Colon (tissue), 2 donors: ENCODE measurements around the gene MYMK.

Experiments used
- FAIRE-seq: peaks from 2 replicates; lab custom pipeline; 2012; peaks lifted over from hg19 to GRCh38; lab: Jason Lieb, UNC
- donor health status: control.
- donor health status: control.

Gene MYMK

DNA sequence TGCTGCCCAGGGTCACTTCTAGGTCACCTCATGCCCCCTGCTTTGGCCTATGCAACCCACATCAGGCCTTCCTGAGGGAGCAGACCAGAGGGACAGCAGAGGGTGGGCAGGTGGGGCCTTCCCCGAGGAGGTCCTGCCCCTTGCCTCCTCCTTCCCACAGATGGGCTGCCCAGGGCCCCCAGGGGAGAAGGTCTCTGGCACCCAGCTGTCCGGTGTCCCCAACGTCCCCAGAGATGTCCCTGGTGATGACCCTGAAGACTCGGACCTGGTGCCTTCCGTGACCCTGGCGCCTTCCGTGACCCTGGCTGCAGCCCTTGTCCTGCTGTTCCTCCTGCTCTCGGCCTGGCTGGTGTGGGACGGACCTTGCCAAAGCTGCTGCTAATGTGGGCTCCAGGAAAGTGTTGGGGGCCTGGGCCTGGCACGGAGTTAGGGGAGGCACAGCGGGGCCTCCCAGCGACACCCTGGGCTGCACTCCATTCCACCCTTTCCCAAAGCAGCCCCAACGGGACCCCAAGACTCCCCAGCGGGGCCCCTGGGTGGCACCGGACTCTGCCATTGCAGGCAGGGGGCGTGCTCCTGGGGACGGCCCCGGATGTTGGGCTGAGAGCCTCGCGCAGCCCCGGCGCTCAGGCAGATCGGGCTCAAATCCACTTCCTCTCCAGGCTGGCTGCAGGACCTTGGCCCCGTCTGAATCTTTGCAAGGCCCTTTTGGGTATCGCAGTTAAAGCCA, 39.1 kb downstream of the MYMK start:
- no peak for FAIRE-seq

- FAIRE-seq, result no peak
These were observed 39.9 kb downstream of the MYMK start for GRCh38 chr9:133484671-133485437.

- FAIRE-seq, result no peak
These were observed 41.1 kb downstream of the MYMK start for GRCh38 chr9:133483611-133484010.

GRCh38 chr9:133478851-133479711, 45.7 kb downstream of the MYMK start, which contains the start of gene SLC2A6:
Gene SLC2A6 (minus strand): TSS chr9:133479099. CDS start chr9:133479059, 40 bp downstream.
- no peak for FAIRE-seq

DNA sequence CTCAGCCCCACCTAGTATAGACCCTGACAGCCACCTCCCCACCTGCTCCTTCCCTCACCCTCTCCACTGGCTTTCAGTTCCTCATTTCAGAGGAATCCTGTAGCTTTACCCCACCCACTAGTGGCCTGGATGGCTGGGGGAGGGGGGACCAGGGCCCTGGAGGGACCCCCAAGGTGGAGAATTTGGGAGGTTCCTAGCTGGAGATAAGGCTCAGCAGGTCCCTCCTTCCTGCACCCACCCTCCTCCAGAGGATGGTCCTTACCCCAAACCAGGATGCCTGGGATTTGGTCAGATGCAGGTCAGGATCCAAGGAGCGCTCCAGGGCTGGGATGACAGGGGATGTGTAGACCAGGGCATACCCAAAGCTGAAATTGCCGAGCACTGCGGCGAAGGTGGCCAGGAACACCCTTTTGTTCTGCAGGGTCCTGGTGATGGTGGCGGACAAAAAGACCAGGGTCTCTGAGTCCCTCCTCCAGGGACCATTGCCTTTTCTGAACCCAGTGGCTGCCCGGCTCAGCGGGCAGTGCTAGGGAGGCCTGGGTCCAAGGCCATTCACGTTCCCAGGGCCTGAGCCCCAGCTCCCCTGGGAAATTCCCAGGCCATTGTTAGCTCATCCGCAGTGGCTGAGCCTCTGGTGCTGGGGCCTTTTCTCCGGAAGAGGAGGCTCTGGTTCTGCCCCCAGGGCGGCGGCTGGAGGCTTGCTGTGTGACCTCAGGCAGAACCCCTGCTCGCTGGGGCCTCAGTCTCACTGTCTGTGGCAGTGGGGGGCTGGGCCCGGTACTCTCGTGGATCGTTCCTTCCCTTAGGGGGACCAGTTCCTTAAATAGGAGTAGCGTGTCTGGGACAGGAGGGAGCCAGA, 46.5 kb downstream of the MYMK start:
- FAIRE-seq, result no peak

DNA sequence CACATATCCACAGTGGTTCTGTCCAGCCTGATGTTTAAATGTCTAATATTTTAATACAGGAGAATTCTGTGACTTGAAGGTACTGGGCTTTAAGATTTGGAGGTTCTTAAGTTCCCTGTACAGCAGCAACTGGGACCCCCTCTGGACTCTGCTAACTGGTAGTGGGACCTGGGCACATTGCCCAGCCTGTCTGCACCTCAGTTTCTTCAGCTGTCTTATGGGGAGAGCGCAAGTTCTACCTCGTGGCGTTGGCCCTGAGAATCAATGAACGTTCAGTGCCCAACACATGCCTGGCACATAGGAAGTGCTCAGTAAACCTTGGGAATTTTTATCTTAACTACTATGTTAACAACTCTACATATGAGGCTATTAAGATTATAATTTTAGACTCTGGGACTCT, 47.3 kb downstream of the MYMK start:
- FAIRE-seq, result no peak

DNA sequence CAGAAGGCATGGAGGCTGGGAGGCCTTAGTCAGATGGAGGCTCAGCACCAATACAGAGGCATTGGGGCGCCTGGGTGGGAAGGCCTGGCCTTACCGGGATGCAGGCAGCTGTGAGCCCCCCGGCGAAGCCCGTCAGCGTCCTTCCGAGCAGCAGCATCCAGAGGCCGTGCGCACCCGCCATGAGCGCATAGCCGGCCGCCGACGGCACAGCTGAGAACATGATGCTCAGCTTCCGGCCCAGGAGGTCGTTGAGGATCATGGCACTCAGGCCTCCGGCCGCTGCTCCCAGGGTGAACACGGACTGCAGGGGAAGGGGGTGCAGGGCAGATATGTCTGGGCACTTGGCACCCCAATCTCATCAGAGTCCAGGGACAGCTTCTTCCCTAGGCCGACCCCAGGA, 47.8 kb downstream of the MYMK start:
- no peak for FAIRE-seq

DNA sequence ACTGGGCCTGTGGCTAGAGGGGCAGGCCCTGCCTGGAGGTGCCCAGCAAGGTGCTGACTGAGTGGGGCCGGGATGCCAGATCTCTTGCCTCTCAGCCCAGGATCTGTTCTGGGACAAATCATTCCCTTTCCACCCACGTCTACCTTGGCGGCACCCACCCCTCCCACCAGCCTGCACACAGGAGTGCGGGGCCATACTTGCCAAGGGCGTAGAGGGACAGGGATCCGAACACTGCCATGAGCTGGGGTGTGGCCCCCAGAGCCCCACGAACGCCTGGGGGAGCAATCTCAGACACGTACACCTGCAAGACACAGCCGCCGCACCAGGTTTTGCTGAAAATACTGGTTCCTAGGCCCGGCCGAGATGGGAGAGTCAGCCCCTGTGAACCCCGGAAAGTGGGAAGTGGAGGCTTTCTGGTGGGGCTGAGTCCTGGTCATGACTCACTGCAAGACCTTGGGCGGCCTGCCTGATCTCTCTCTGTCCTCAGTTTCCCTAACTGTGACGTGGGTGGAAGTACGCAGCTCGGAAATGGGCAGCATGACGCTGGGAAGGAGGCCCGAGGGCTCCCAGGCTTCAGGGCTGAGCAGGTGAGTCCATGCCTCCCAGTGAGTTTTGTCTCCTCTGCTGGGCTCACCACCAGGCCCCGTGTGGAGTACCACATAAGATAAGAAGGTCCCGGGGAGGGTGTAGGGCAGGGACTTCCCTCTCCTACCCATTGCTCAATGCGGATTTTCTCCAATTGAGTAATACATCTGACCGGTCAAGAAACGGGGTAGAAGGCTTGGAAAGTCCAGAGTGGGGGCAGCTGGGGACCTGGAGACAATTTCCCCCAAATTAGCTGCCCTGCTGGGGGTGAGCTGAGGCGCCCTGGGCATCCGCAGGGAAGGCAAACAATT, 48.5 kb downstream of the MYMK start:
- FAIRE-seq, result no peak

DNA sequence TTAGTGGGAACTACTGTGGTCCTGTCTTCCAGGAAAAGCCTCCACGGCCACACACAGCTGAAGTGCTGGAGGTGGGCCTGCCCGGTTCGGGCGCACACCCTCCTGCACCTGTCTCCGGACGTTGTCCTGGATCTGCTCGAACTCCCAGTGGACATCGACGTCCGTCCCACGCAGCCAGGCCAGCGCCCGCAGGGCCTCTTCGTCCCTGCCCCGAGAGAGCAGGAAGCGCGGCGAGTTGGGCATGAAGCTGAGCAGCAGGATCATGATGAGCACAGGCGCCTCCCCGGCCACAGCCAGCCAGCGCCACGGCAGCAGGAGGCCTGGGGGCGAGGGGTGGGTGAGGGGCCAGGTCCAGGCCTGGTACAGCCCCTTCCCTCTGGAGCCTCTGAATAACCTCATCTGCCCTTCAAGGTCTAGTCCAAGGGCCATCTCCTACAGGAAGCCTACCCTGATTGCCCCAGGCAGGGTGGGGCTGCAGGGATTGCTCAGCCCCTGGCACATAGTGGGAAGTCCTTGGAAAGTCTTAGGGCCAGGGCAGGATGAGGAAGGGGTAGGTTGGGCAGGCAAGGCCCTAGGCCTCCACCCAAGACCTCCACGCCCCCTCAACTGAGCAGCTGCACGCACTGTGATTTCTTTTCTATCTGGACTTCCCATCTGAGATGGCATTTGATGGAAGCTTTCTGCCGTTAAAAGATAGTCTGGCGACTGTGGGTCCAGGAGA, 49.3 kb downstream of the MYMK start:
- no peak for FAIRE-seq

- no peak for FAIRE-seq
These were observed 49.9 kb downstream of the MYMK start for GRCh38 chr9:133474853-133475252.

DNA sequence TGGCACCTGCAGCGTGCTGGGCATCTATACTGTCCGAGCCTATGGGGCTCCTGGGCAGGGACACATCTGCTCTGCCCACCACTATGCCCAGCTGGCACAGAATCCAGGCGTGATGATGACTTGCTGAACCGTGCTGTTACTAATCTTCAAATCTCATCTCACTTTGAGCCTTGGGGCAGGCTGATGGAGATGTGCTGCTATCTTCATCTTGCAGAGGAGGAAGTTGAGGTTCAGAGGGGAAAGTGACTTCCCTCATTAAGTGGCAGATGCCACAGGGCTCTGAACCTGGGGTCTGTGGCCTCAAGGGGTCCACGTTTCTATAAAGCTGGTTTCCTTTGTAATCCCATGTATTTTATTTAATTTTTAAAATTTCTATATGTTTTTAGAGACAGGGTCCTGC, 50.5 kb downstream of the MYMK start:
- FAIRE-seq, result no peak

GRCh38 chr9:133473743-133474142, 51.0 kb downstream of the MYMK start:
- no peak for FAIRE-seq

- no peak for FAIRE-seq
These were observed 51.9 kb downstream of the MYMK start for GRCh38 chr9:133472753-133473378.

GRCh38 chr9:133472277-133472645, 52.5 kb downstream of the MYMK start:
- no peak for FAIRE-seq

DNA sequence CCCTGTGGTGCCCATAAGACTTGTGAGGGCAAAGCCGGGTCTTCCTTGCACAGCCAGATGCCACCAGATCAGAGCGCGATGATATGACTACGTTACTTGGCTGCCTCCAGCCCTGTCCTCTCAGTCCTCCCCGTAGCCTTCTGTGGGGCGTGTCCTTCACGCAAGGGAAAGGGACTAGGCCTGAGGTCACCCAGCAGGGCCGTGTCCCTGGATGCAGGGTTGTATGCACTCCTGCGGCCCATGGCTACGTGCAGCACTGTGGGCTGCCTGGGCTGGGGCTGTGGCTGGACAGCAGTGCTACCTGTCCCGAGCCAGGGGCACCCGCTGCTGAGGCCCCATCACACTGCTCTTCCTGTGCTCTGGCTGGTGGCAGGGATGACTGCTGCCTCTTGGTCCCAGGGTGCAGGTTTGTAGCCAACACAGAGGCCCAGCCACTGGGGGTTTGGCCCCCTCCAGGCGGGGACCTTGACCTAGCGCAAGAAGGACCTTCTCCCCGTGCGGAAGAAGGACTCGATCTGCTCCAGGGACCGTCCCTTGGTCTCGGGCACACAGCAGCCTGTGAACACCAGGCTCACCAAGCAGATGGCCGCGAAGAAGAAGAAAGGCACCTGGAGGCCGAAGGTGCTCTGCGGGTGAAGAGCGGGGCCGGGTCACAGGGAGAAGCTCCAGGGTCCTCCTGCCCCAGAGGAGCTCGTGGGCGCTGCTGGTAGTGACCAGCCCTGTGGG, 53.0 kb downstream of the MYMK start:
- no peak for FAIRE-seq

GRCh38 chr9:133470988-133471387, 53.8 kb downstream of the MYMK start:
- FAIRE-seq, result no peak

DNA sequence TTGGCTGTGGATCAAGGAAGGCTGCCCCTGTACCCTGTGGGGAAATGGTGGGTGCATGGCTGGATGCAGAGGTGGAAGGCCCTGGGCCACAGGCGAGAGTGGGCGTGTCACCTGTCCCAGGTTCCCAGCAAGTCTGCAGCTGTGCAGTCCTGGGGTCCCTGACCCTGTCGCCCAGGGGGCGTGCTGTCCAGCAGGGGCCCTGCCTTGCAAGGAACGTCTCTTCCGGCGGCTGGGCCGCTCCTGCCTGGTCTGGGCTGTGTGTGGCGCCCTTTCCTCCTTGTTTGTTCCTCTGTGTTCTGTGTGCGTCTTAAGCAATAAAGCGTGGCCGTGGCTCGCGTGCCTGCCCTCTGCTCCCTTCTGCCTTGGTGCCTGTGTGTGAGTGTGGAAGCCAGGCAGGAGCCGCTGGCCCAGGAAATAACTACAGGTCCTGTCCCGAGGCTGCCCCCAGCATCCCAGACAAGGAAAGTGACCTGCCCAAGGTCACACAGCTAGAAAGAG, 54.3 kb downstream of the MYMK start:
- no peak for FAIRE-seq

- no peak for FAIRE-seq
These were observed 55.9 kb downstream of the MYMK start for GRCh38 chr9:133468777-133469421.
